Caki2 (cell line): ENCODE data around the gene CXorf49. TPM values are rescaled to one million over a fixed set of nuclear protein-coding genes. Genes with fewer than 3 reads are reported as not detected.
"Not testable (repeated sequence)": the region's sequence is repeated elsewhere in the genome, so short reads cannot be mapped to it uniquely, and the experiment has no call there.

Experiments used
- DNase-seq: peaks from one replicate; pipeline ENCODE4 v3.0.0-alpha.2; 2015; ENCODE audit warnings: low read depth
- in situ Hi-C: cut with HindIII; loops from 2 replicates; pipeline ENCODE4 v1.10.0; 2016; ENCODE audit warnings: low sequenced_read_pairs, low pct_unique_long_range_greater_than_20kb, mixed read lengths
- total RNA-seq: library from RNA; depleted of rRNA; stranded (reverse); fragments of >200 nt; shearing (Covaris generic); gene quantifications from 2 replicates; pipeline ENCODE4 v1.2.3, GENCODE V29; 2014; ENCODE audit warnings: low replicate concordance; rRNA removed

The CXorf49 gene
- total RNA-seq, result not detected in 2 replicates

- in situ Hi-C loops, DNase-seq: not testable (repeated sequence)
Observed at GRCh38 chrX:71718185-71718584, at the start of gene CXorf49. Gene CXorf49, minus strand, starts transcription at chrX:71718285. Its CDS starts 134 bp downstream, at chrX:71718151.

- not testable (repeated sequence) for DNase-seq
Observed at GRCh38 chrX:71767134-71767533, 49.0 kb upstream of the CXorf49 start.

GRCh38 chrX:71765613-71766012, 47.5 kb upstream of the CXorf49 start:
- in situ Hi-C loops, DNase-seq: not testable (repeated sequence)

More at GRCh38 chrX:71767134-71767533, 49.0 kb upstream of the CXorf49 start:
- in situ Hi-C loops, result not testable (repeated sequence)

- in situ Hi-C loops, DNase-seq: not testable (repeated sequence)
Observed at GRCh38 chrX:71764832-71765231, 46.7 kb upstream of the CXorf49 start.

- DNase-seq, in situ Hi-C loops: not testable (repeated sequence)
Observed at GRCh38 chrX:71763049-71763448, 45.0 kb upstream of the CXorf49 start, which contains the start of gene CXorf49B. Gene CXorf49B, plus strand, starts transcription at chrX:71763349. Its CDS starts 75 bp downstream, at chrX:71763424.

- DNase-seq, in situ Hi-C loops: not testable (repeated sequence)
Observed at GRCh38 chrX:71760688-71761281, 42.7 kb upstream of the CXorf49 start.

GRCh38 chrX:71720289-71720886, 2.3 kb upstream of the CXorf49 start:
- in situ Hi-C loops, DNase-seq: not testable (repeated sequence)

- in situ Hi-C loops, result not testable (repeated sequence)
Observed at GRCh38 chrX:71719195-71719594, 1.1 kb upstream of the CXorf49 start.

GRCh38 chrX:71716323-71716722, 1.8 kb downstream of the CXorf49 start:
- DNase-seq, in situ Hi-C loops: not testable (repeated sequence)

More at GRCh38 chrX:71719195-71719594, 1.1 kb upstream of the CXorf49 start:
- not testable (repeated sequence) for DNase-seq

- in situ Hi-C loops, result not testable (repeated sequence)
Observed at GRCh38 chrX:71715551-71715950, 2.5 kb downstream of the CXorf49 start.

GRCh38 chrX:71714064-71714463, 4.0 kb downstream of the CXorf49 start:
- DNase-seq, in situ Hi-C loops: not testable (repeated sequence)

More at GRCh38 chrX:71715551-71715950, 2.5 kb downstream of the CXorf49 start:
- DNase-seq, result not testable (repeated sequence)

GRCh38 chrX:71702853-71703252, 15.2 kb downstream of the CXorf49 start:
- DNase-seq, in situ Hi-C loops: not testable (repeated sequence)

- in situ Hi-C loops, DNase-seq: not testable (repeated sequence)
Observed at GRCh38 chrX:71699023-71699344, 19.1 kb downstream of the CXorf49 start.

GRCh38 chrX:71698299-71699022, 19.6 kb downstream of the CXorf49 start:
- DNase-seq, in situ Hi-C loops: not testable (repeated sequence)

GRCh38 chrX:71697466-71698298, 20.4 kb downstream of the CXorf49 start:
- DNase-seq, in situ Hi-C loops: not testable (repeated sequence)

GRCh38 chrX:71696641-71697465, 21.2 kb downstream of the CXorf49 start:
- DNase-seq, in situ Hi-C loops: not testable (repeated sequence)

- in situ Hi-C loops, result no loop called here
- no peak for DNase-seq
Observed at GRCh38 chrX:71679575-71680207, 38.4 kb downstream of the CXorf49 start.
